D341Med (cell line): ENCODE data around the gene SPRED2.
"Not testable (repeated sequence)": the region's sequence is repeated elsewhere in the genome, so short reads cannot be mapped to it uniquely, and the experiment has no call there.

Experiments used
- DNase-seq: peaks from one replicate; pipeline ENCODE4 v3.0.0; 2012; ENCODE audit warnings: low spot score

SPRED2 gene

GRCh38 chr2:65340898-65341681, 91.3 kb downstream of the SPRED2 start:
- DNase-seq: no peak

DNA sequence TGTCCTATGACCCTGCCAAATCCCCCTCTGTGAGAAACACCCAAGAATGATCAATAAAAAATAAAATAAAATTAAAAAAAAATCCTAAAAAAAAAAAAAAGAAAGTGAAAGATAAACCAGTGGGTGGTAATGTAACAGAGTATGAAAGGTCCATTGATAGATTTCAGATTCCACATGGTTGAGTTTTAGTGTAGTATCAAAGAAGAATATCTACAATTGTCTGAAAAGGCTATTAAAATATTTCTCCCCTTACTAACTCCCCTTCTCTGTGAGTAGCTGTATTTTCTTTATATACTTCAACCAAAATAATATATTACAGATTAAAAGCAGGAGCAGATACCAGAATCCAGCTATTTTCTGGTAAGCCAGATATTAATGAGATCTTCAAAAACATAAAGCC, 92.8 kb downstream of the SPRED2 start:
- no peak for DNase-seq

- not testable (repeated sequence) for DNase-seq
Observed at GRCh38 chr2:65338830-65339495, 93.4 kb downstream of the SPRED2 start.

DNA sequence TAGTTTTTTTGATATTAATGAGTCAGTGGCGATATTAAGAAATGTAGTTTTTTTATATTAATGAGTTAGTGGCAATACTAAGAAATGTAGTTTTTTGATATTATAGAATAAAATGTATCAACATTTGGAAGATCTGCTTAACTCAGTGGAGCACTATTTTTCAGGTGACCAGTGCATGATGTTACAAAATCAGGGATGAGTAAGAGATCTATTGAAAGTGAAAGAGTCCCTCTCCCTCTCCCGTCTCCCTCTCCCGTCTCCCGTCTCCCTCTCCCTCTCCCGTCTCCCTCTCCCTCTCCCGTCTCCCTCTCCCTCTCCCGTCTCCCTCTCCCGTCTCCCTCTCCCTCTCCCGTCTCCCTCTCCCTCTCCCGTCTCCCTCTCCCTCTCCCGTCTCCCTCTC, 94.5 kb downstream of the SPRED2 start:
- not testable (repeated sequence) for DNase-seq

DNA sequence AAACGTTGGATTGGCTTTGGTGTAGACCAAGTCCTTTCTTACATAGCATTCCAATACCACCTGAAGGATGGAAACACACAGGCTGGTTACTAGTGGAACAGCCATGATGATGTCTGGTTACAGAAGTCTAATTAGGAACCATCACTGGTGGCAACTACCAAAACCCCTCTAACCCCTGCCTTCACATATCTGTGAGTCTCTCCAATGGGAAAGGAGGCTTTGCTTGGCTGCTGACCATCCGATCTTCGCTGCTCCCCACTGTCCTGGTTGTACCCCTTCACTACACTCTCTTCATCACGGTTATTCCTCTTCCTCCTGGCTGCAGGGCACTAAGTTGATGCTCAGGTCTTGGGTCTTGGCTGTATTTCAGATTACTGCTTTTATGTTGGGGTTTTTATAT, 97.7 kb downstream of the SPRED2 start:
- no peak for DNase-seq

GRCh38 chr2:65331336-65332025, 100.9 kb downstream of the SPRED2 start:
- no peak for DNase-seq

DNA sequence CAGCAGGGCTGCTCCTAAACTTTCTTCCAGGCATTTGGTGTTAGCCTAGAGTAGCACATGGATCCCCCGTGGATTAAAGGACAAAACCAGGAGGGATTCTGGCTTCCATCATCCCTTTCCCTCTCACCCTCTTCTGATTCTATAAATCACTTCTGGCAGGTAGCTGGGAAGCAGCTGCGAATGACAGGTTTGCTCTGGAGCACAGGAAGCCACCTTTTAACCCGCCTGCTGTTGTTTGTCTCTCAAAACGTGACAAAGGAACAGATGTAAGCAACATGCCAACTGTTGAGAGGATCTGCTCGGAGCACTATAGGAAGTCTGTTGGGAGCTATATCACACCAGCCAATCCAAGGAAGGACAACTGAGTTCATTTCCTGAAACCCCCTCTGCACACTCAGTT, 102.9 kb downstream of the SPRED2 start:
- no peak for DNase-seq

DNA sequence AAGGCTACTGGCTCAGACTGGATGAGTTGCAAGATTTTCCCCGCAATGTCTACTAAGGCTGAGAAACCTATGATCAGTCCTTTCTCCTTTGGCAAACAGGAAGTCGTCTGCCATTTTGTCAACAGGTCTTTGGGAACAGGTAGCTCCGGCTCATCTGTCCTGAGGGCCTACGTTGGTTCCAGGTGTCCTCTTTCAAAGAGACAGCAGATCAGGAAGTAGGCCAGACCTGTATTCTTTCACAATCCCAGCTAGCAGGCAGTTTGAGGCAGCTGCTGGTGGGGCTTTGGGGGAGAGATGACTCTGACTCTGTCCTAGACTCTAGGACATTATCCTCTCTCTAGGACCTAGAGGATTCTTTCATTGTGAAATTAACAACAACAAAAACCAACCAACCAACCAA, 106.1 kb downstream of the SPRED2 start:
- DNase-seq: no peak

DNA sequence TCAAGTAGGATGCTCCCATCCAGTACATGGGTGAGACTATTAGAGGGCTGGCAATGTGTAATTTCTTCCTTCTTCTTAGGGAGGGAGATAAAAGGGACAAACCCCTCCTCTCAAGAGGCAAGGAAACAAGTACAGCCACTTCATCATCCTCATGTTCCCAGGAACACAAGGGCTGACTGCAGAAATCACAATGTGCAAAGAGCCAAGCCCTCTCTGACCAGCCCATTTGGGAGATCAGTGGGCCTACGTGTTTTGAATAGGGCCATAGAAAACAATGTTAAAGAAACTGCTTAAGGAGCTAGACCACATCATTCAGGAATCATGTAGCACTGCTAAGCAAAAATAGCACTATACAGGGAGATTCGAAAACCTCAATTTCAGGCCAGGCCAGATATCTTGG, 107.3 kb downstream of the SPRED2 start:
- DNase-seq: no peak

DNA sequence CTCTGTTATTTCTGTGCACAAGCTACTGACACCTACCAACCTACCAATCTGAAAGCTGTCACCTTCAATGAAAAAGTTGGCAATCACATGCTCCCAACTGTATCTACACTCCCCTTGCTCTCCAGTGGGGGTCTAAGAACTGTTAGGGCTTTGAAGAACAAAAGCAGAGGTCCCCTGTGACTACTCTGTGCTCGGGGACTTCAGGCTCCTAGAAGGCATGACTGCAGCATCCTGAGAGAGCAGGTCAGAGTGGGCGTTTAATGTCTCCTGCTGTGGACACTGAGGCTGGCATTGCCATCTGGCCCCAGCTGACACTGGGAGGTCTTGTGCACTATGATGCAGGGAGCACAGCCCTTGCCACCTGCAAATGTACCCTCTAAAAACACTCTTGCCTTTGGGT, 111.5 kb downstream of the SPRED2 start:
- no peak for DNase-seq

- no peak for DNase-seq
Observed at GRCh38 chr2:65320042-65320725, 112.2 kb downstream of the SPRED2 start.

DNA sequence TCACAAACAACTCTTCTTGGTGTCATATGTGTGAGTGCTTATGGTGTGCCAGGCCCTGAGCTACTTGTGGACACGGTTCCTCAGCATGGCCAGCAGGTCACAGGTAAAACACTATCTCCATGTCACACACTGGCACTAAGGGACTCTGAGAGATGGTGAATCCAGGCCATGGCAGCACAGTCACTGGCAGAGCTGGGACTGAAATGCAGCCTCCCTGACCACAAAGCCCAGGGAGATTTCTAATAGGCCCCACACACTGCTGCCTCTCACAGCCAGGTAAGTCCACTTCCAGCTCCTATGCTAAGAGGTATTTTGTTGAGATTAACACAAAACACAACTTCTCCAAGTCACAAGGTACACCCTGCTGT, 112.7 kb downstream of the SPRED2 start:
- no peak for DNase-seq

DNA sequence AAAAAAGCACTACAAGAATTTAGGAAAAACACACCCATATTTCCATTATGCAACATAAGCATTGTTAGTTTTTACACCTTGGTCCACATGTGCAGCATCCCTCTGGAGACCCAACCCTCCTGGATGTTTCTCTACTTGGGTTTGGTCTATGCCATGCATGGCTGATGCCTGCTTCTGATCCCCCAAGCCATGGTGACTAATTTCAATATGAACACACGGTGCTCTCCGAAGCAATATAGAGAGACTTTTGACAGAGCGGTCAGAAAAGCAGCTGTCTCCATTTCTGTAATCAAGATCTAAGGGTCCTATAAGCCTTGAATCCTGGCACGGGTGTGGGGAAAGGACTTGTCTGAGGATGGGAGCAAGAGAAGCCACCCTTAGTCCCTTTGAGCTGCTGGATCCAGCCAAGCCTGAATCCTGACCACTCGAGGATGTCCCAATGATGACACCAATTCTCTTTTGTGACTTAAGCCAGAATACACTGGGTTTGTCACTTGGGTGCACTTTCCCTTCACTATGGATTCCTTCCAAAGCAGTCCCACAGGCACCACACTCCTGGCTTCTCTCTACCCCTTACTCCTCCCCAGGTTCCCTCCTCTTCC, 113.2 kb downstream of the SPRED2 start:
- no peak for DNase-seq

DNA sequence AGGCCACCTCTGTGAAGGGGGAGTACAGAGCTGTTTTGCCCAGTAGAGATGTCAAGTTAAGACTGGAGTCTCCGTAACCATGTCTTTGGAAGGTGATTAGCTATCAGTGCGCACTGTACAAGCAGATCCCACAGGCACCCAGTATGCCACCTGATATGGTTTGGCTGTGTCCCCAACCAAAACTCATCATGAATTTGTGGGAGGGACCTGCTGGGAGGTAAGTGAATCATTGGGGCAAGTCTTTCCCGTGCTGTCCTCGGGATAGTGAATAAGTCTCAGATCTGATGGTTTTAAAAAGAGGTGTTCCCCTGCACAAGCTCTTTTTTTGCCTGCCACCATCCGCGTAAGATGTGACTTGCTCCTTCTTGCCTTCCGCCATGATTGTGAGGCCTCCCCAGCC, 114.6 kb downstream of the SPRED2 start:
- DNase-seq: no peak

- DNase-seq: not testable (repeated sequence)
Observed at GRCh38 chr2:65317351-65317750, 115.0 kb downstream of the SPRED2 start.

- DNase-seq: no peak
Observed at GRCh38 chr2:65316072-65316471, 116.3 kb downstream of the SPRED2 start.

GRCh38 chr2:65314801-65315441, 117.5 kb downstream of the SPRED2 start:
- DNase-seq: no peak

- DNase-seq: no peak
Observed at GRCh38 chr2:65313954-65314256, 118.5 kb downstream of the SPRED2 start.

GRCh38 chr2:65313126-65313953, 119.1 kb downstream of the SPRED2 start:
- DNase-seq: no peak

GRCh38 chr2:65311596-65311995, 120.8 kb downstream of the SPRED2 start:
- DNase-seq: no peak

GRCh38 chr2:65311049-65311448, 121.3 kb downstream of the SPRED2 start:
- DNase-seq: no peak
